Psoas muscle (tissue), 8 donors: ENCODE measurements around the gene CIT. TPM values are rescaled to one million over a fixed set of nuclear protein-coding genes. Genes with fewer than 3 reads are reported as not detected.
A peak's percentile ranks its signal among the peaks of the same experiment; 100 is the strongest.

Experiments used
- ATAC-seq, 4 donors: fragments of 200-7000 bp; cut with Tn5 transposase; one replicate each; pipeline ENCODE4 v1.9.1; 2020; ENCODE audit warnings: moderate library complexity in 3 of 4, mild to moderate bottlenecking in 2 of 4
- DNase-seq, 2 donors: peaks; one replicate each; pipeline ENCODE4 v3.0.0-alpha.2; 2020
- H3K27ac ChIP-seq: fragments of 200-600 bp; one replicate; pipeline ENCODE4 v1.8.0; 2022
- H3K27me3 ChIP-seq, 3 donors: fragments of 200-600 bp in 1 of 3; one replicate each; pipeline versions ENCODE4 v1.6.1 to v1.8.0; 2013 to 2022; ENCODE audit warnings: low read length in 2 of 3, mild to moderate bottlenecking in 2 of 3, moderate library complexity in 1 of 3; ENCODE audit not compliant: insufficient read depth in 3 of 3
- H3K36me3 ChIP-seq, 2 donors: fragments of 200-600 bp in 1 of 2; one replicate each; pipeline versions ENCODE4 v1.6.1 to v1.8.0; 2013 to 2022; ENCODE audit warnings: low read depth in 1 of 2, mild to moderate bottlenecking in 1 of 2, moderate library complexity in 1 of 2; ENCODE audit not compliant: insufficient read depth in 1 of 2
- H3K4me1 ChIP-seq: fragments of 200-600 bp; one replicate; pipeline ENCODE4 v1.8.0; 2022
- H3K4me3 ChIP-seq: fragments of 200-600 bp; one replicate; pipeline ENCODE4 v1.8.0; 2022; ENCODE audit warnings: mild to moderate bottlenecking
- H3K9me3 ChIP-seq: fragments of 200-600 bp; one replicate; pipeline ENCODE4 v1.8.0; 2022
- CTCF ChIP-seq: fragments of 200-600 bp; IDR thresholded peaks from one replicate; pipeline ENCODE4 v1.8.0; 2022; ENCODE audit warnings: antibody characterized with exemption
- WGBS, 3 donors: extraction: QIAGEN DNeasy Blood & Tissue Kit; methylation state at CpG; one replicate each; pipeline versions ENCODE4 v1.1.6 to v1.1.7; 2013; 5-methylcytosine and 5-hydroxymethylcytosine counted together
- intact Hi-C, 2 donors: fragments of 100-400 bp; cut with DNase I; formaldehyde crosslinking; loops; one replicate each; pipeline versions ENCODE4 v1.11.0 to v1.14.2; 2022
- polyA plus RNA-seq, 3 donors: library from polyadenylated mRNA; stranded (reverse); fragments of 200-250 nt; gene quantifications; one replicate each; pipeline ENCODE4 v1.2.3, GENCODE V29; 2013
- total RNA-seq, 4 donors: library from RNA; stranded (reverse); fragmentation: NEBNext Ultra II Directional in 2 of 4; extraction: Animal tissue kit (Norgen Biotek cat#: 25700) in 2 of 4; gene quantifications; one replicate each; pipeline versions ENCODE4 v1.2.1 to v1.2.4, GENCODE V29; 2021 to 2023
- donor health status: healthy with polysubstance abuse.
- donor health status: DM: no; HTN: no; CAD: no; lungs with moderate emphysema.
- donor health status: Bipolar disorder and iron deficiency.
- donor health status: healthy.
- donor health status: DM: yes; HTN: yes; CAD: no.
- donor health status: DM: no; HTN: no; CAD: no.
- donor health status: DM: no; HTN: no; CAD: no.
- donor health status: DM: yes; HTN: yes; CAD: no.

The CIT gene
- total and polyA plus RNA-seq, 7 donors = 0.06 to 2.4 (median 0.40) TPM

- no peak for DNase-seq
- intact Hi-C loops = loop anchor here (5.0 to 10.0 kb wide), 4 partner anchors 78 to 228 kb away; partner anchors contain the start of gene TMEM233 (in 1 of the 2)
- 55 to 67% (median 64%) methylated on average over 11 of the region's 11 CpGs for WGBS, 3 donors
- Histone ChIP-seq H3K4me3 (peak overlapping the region; percentile 24), H3K27me3 (no peaks in the 10 kb centered on the region), H3K36me3 (peaks cover 15 to 53% of the 10 kb centered on the region in 2 donors), H3K27ac (peak overlapping the region; percentile 47), H3K9me3 (no peaks in the 10 kb centered on the region), H3K4me1 (peaks cover 28% of the 10 kb centered on the region)
- ATAC-seq = no peak
- TF ChIP-seq CTCF = no peak
These were observed 207.2 kb downstream of the CIT start for GRCh38 chr12:119669744-119670472.

GRCh38 chr12:119668324-119668841 is 208.7 kb downstream of the CIT start:
- 4 to 5% (median 5%) methylated on average over 14 of the region's 14 CpGs for WGBS, 3 donors
- peaks cover 22% of the 10 kb centered on the region for H3K4me1 ChIP-seq
- no peak for ATAC-seq

GRCh38 chr12:119667577-119668323 is 209.4 kb downstream of the CIT start, which contains the start of gene PRKAB1:
PRKAB1 (plus strand) TSS chr12:119668133; CDS start chr12:119668245, 112 bp downstream.
- intact Hi-C loops = loop anchor here (5.0 to 10.0 kb wide), 4 partner anchors 75 to 225 kb away; partner anchors contain the start of gene TMEM233 (in 1 of the 2)

More at GRCh38 chr12:119668324-119668841, 208.7 kb downstream of the CIT start:
- Histone ChIP-seq H3K27ac (peak overlapping the region; percentile 96), H3K36me3 (peaks cover 10 to 38% of the 10 kb centered on the region in 2 donors), H3K4me3 (peak overlapping the region; percentile 94), H3K9me3 (no peaks in the 10 kb centered on the region), H3K27me3 (no peaks in the 10 kb centered on the region)
- no peak for TF ChIP-seq CTCF
- intact Hi-C loops = loop anchor here (5.0 to 10.0 kb wide), 4 partner anchors 76 to 226 kb away; partner anchors contain the start of gene TMEM233 (in 1 of the 2)
- no peak for DNase-seq

More at GRCh38 chr12:119667577-119668323, 209.4 kb downstream of the CIT start, which contains the start of gene PRKAB1:
- WGBS, 3 donors = 0 to 1% (median 0%) methylated on average over 66 to 69 of the region's 69 CpGs
- H3K27me3 ChIP-seq = no peaks in the 10 kb centered on the region
- no peaks in the 10 kb centered on the region for H3K9me3 ChIP-seq
- ATAC-seq (peak; percentile 98 to 100 (median 99)), DNase-seq (peak; percentile 97 to 98)
- H3K4me1 ChIP-seq = peaks cover 19% of the 10 kb centered on the region
- TF ChIP-seq CTCF = peak; percentile 89
- peaks cover 5 to 31% of the 10 kb centered on the region in 2 donors for H3K36me3 ChIP-seq
- H3K4me3 ChIP-seq = peak within 1 kb of the TSS; percentile 94
- H3K27ac ChIP-seq = peak within 1 kb of the TSS; percentile 96
